H9 (cell line): ENCODE measurements around the gene ATP8A1. TPM values are rescaled to one million over a fixed set of nuclear protein-coding genes. Genes with fewer than 3 reads are reported as not detected.

Experiments
- DNase-seq: peaks from one replicate; pipeline ENCODE4 v3.0.0-alpha.2; 2017
- H2AFZ ChIP-seq: one replicate; pipeline ENCODE4 v1.6.1; 2013; ENCODE audit warnings: mild to moderate bottlenecking, low read length, control low read depth, moderate library complexity
- H2AK5ac ChIP-seq: 2 replicates; pipeline ENCODE4 v1.6.1; 2013; ENCODE audit warnings: low read length, control low read depth, mixed read lengths; ENCODE audit not compliant: insufficient read length
- H2BK120ac ChIP-seq: one replicate; pipeline ENCODE4 v1.6.1; 2013; ENCODE audit warnings: low read depth, mild to moderate bottlenecking, low read length, control low read depth, inconsistent platforms; ENCODE audit not compliant: poor library complexity, severe bottlenecking
- H2BK12ac ChIP-seq: 2 replicates; pipeline ENCODE4 v1.6.1; 2013; ENCODE audit warnings: low read length, control low read depth, mixed read lengths, low read depth; ENCODE audit not compliant: insufficient read length
- H2BK15ac ChIP-seq: 2 replicates; pipeline ENCODE4 v1.6.1; 2013; ENCODE audit warnings: low read depth, low read length, control low read depth
- H2BK20ac ChIP-seq: one replicate; pipeline ENCODE4 v1.6.1; 2013; ENCODE audit warnings: low read depth, mild to moderate bottlenecking, low read length, control low read depth, inconsistent platforms; ENCODE audit not compliant: poor library complexity, severe bottlenecking
- H2BK5ac ChIP-seq: 2 replicates; pipeline ENCODE4 v1.6.1; 2013; ENCODE audit warnings: low read length, control low read depth, mixed read lengths; ENCODE audit not compliant: insufficient read length
- H3K14ac ChIP-seq: 2 replicates; pipeline ENCODE4 v1.6.1; 2013; ENCODE audit warnings: low read length, control low read depth; ENCODE audit not compliant: insufficient read depth
- H3K18ac ChIP-seq: 2 replicates; pipeline ENCODE4 v1.6.1; 2013; ENCODE audit warnings: low read depth, mild to moderate bottlenecking, mixed read lengths, low read length, control low read depth; ENCODE audit not compliant: insufficient read length
- H3K23ac ChIP-seq: 2 replicates; pipeline ENCODE4 v1.6.1; 2013; ENCODE audit warnings: low read length, control low read depth, mixed read lengths, low read depth; ENCODE audit not compliant: insufficient read length
- H3K23me2 ChIP-seq: 2 replicates; pipeline ENCODE4 v1.6.1; 2013; ENCODE audit warnings: low read depth, mild to moderate bottlenecking, mixed read lengths, low read length, control low read depth; ENCODE audit not compliant: insufficient read length, poor library complexity, severe bottlenecking
- H3K27ac ChIP-seq: 2 replicates; pipeline ENCODE4 v1.5.1; 2013; ENCODE audit warnings: low read length, control low read depth, mixed read lengths, low read depth; ENCODE audit not compliant: insufficient read length
- H3K27me3 ChIP-seq: 2 replicates; pipeline ENCODE4 v1.6.1; 2013; ENCODE audit warnings: low read length, control low read depth, inconsistent platforms; ENCODE audit not compliant: insufficient read depth
- H3K4ac ChIP-seq: 2 replicates; pipeline ENCODE4 v1.6.1; 2013; ENCODE audit warnings: low read depth, mild to moderate bottlenecking, control low read depth, inconsistent platforms, low read length, moderate library complexity
- H3K4me1 ChIP-seq: 2 replicates; pipeline ENCODE4 v1.6.1; 2013; ENCODE audit warnings: low read length, control low read depth, inconsistent platforms; ENCODE audit not compliant: insufficient read depth
- H3K4me2 ChIP-seq: 2 replicates; pipeline ENCODE4 v1.6.1; 2013; ENCODE audit warnings: low read length, control low read depth, mixed read lengths; ENCODE audit not compliant: insufficient read length, insufficient read depth
- H3K56ac ChIP-seq: 2 replicates; pipeline ENCODE4 v1.6.1; 2013; ENCODE audit warnings: low read depth, mild to moderate bottlenecking, mixed read lengths, low read length, control low read depth; ENCODE audit not compliant: insufficient read length
- H3K79me1 ChIP-seq: 2 replicates; pipeline ENCODE4 v1.6.1; 2013; ENCODE audit warnings: low read depth, mild to moderate bottlenecking, moderate library complexity, low read length, control low read depth, inconsistent platforms; ENCODE audit not compliant: insufficient read depth, poor library complexity, severe bottlenecking
- H3K79me2 ChIP-seq: 2 replicates; pipeline ENCODE4 v1.6.1; 2013; ENCODE audit warnings: low read length, control low read depth, inconsistent platforms; ENCODE audit not compliant: insufficient read depth
- H3K9ac ChIP-seq: 2 replicates; pipeline ENCODE4 v1.6.1; 2013; ENCODE audit warnings: low read length, control low read depth, mixed read lengths; ENCODE audit not compliant: insufficient read length; ENCODE audit errors: extremely low read depth
- H3K9me3 ChIP-seq: one replicate; pipeline ENCODE4 v1.6.1; 2013; ENCODE audit warnings: low read depth, low read length, inconsistent platforms; ENCODE audit not compliant: control insufficient read depth
- H3T11ph ChIP-seq: one replicate; pipeline ENCODE4 v1.6.1; 2013; ENCODE audit warnings: mild to moderate bottlenecking, low read length, control low read depth, inconsistent platforms
- H4K20me1 ChIP-seq: one replicate; pipeline ENCODE4 v1.6.1; 2013; ENCODE audit not compliant: control insufficient read depth, insufficient read length, insufficient read depth
- H4K5ac ChIP-seq: 2 replicates; pipeline ENCODE4 v1.6.1; 2013; ENCODE audit warnings: low read depth, mild to moderate bottlenecking, mixed read lengths, low read length, control low read depth; ENCODE audit not compliant: insufficient read length
- H4K8ac ChIP-seq: replicated peaks from 2 replicates; pipeline ENCODE4 v1.6.1; 2013; ENCODE audit warnings: low read length, control low read depth, mixed read lengths, low read depth; ENCODE audit not compliant: insufficient read length
- H4K91ac ChIP-seq: 2 replicates; pipeline ENCODE4 v1.6.1; 2013; ENCODE audit warnings: low read depth, mild to moderate bottlenecking, moderate library complexity, mixed read lengths, low read length, control low read depth; ENCODE audit not compliant: insufficient read length
- H3K27ac Mint-ChIP-seq, 3 experiments: 2 replicates in 2 of 3; 3 replicates in 1 of 3; pipeline ENCODE4 v1.8.0; 2020 to 2021; ENCODE audit warnings: mixed read lengths in 3 of 3, mild to moderate bottlenecking in 1 of 3, moderate library complexity in 1 of 3
- H3K27me3 Mint-ChIP-seq: 2 replicates; pipeline ENCODE4 v1.8.0; 2021; ENCODE audit warnings: low read depth, mild to moderate bottlenecking, moderate library complexity, mixed read lengths
- H3K36me3 Mint-ChIP-seq, 3 experiments: 2 replicates in 2 of 3; 3 replicates in 1 of 3; pipeline ENCODE4 v1.8.0; 2020 to 2021; ENCODE audit warnings: low read depth in 3 of 3, mixed read lengths in 3 of 3; ENCODE audit not compliant: insufficient read depth in 1 of 3
- H3K4me1 Mint-ChIP-seq, 2 experiments: 2 replicates each; pipeline ENCODE4 v1.8.0; 2020; ENCODE audit warnings: mixed read lengths in 2 of 2
- H3K4me3 Mint-ChIP-seq, 2 experiments: 2 replicates in 1 of 2; 3 replicates in 1 of 2; pipeline ENCODE4 v1.8.0; 2020 to 2021; ENCODE audit warnings: mild to moderate bottlenecking in 2 of 2, mixed read lengths in 2 of 2, moderate library complexity in 1 of 2
- H3K9me3 Mint-ChIP-seq, 2 experiments: 2 replicates in 1 of 2; 3 replicates in 1 of 2; pipeline ENCODE4 v1.8.0; 2020; ENCODE audit warnings: mild to moderate bottlenecking in 2 of 2, mixed read lengths in 2 of 2, moderate library complexity in 1 of 2
- CTCF ChIP-seq: fragments of 200-600 bp; sonication (generic); conservative IDR thresholded peaks from 3 replicates; pipeline ENCODE4 v1.8.0; 2021; ENCODE audit warnings: antibody characterized with exemption, mild to moderate bottlenecking
- WGBS: extraction: QIAGEN DNeasy Blood & Tissue Kit; methylation state at CpG from one replicate; pipeline ENCODE4 v1.1.7; 2013; ENCODE audit warnings: missing lambda C conversion rate, low lambda C conversion rate, mixed read lengths; ENCODE audit not compliant: insufficient read length; ENCODE audit errors: extremely low coverage; 5-methylcytosine and 5-hydroxymethylcytosine counted together
- total RNA-seq: library from RNA; stranded (reverse); gene quantifications from 2 replicates; pipeline ENCODE4 v1.2.1, GENCODE V29; 2021

The ATP8A1 gene
- total RNA-seq, 1 experiment from 2014 or later: 5.1 TPM

GRCh38 chr4:42416017-42416416 lies 240.9 kb downstream of the ATP8A1 start:
- Mint-ChIP-seq H3K36me3 (peaks cover 2 to 3% (median 3%) of the 10 kb centered on the region in 3 experiments; a peak in 3 of 7 replicates), H3K4me1 (peaks cover 17 to 20% of the 10 kb centered on the region in 2 experiments), H3K27ac (no peak overlapping the region), H3K9me3 (no peaks in the 10 kb centered on the region), H3K4me3 (no peak overlapping the region), H3K27me3 (peaks cover 31% of the 10 kb centered on the region)
- no peaks in the 10 kb centered on the region for H3K27me3 ChIP-seq
- H3K79me1 ChIP-seq: no peaks in the 10 kb centered on the region
- H2AFZ ChIP-seq: no peak overlapping the region
- H3K56ac ChIP-seq: no peak overlapping the region
- WGBS: no CpG with 5 or more reads among the region's 3 CpGs
- H2BK15ac ChIP-seq: no peak overlapping the region
- DNase-seq: no peak
- H3K14ac ChIP-seq: no peak overlapping the region
- no peak overlapping the region for H3T11ph ChIP-seq
- H4K8ac ChIP-seq: no peak overlapping the region
- no peak overlapping the region for H2BK12ac ChIP-seq
- no peak overlapping the region for H2BK20ac ChIP-seq
- H4K91ac ChIP-seq: no peak overlapping the region
- no peaks in the 10 kb centered on the region for H4K20me1 ChIP-seq
- no peak overlapping the region for H2BK5ac ChIP-seq
- H3K27ac ChIP-seq: no peak overlapping the region
- no peak for TF ChIP-seq CTCF
- no peak overlapping the region for H3K4ac ChIP-seq
- no peak overlapping the region for H3K9ac ChIP-seq
- H3K23ac ChIP-seq: no peak overlapping the region
- H3K18ac ChIP-seq: no peak overlapping the region
- H3K23me2 ChIP-seq: no peaks in the 10 kb centered on the region
- H3K9me3 ChIP-seq: no peaks in the 10 kb centered on the region
- H4K5ac ChIP-seq: no peak overlapping the region
- no peaks in the 10 kb centered on the region; the same call in 1 of the 2 replicates for H3K4me1 ChIP-seq
- no peak overlapping the region for H2BK120ac ChIP-seq
- H3K4me2 ChIP-seq: no peak overlapping the region
- H3K79me2 ChIP-seq: no peaks in the 10 kb centered on the region
- H2AK5ac ChIP-seq: no peak overlapping the region
